PC-9 (cell line): ENCODE results near the gene PLXDC2.

Source experiments
- CTCF ChIP-seq: fragments of 200-600 bp; sonication (generic); conservative IDR thresholded peaks from 2 replicates; pipeline ENCODE4 v1.6.1; 2017; ENCODE audit warnings: mixed run types, antibody characterized with exemption, mild to moderate bottlenecking, moderate library complexity
- EZH2 ChIP-seq: fragments of 200-600 bp; sonication (generic); IDR thresholded peaks from 2 replicates; pipeline ENCODE4 v1.8.0; 2017; ENCODE audit warnings: antibody characterized with exemption, low read depth

- TF ChIP-seq CTCF (no peak), EZH2 (no peak)
Observed at GRCh38 chr10:20287586-20287985, 471.4 kb downstream of the PLXDC2 start.
